Karpas-422 (cell line): ENCODE data around the gene DIP2C. TPM values are rescaled to one million over a fixed set of nuclear protein-coding genes. Genes with fewer than 3 reads are reported as not detected.

Source experiments
- DNase-seq: peaks from one replicate; pipeline ENCODE4 v3.0.0-alpha.2; 2015
- H2AFZ ChIP-seq: fragments of 200-600 bp; sonication (generic); 2 replicates; pipeline ENCODE4 v1.6.1; 2014; ENCODE audit warnings: antibody characterized with exemption, low read length, mixed read lengths
- H3K27ac ChIP-seq: fragments of 200-600 bp; sonication (generic); 2 replicates; pipeline ENCODE4 v1.5.1; 2014; ENCODE audit warnings: mild to moderate bottlenecking, low read length, moderate library complexity
- H3K27me3 ChIP-seq: fragments of 200-600 bp; sonication (generic); 2 replicates; pipeline ENCODE4 v1.6.1; 2014; ENCODE audit warnings: low read length, mixed read lengths
- H3K36me3 ChIP-seq: fragments of 200-600 bp; sonication (generic); 2 replicates; pipeline ENCODE4 v1.6.1; 2014; ENCODE audit warnings: low read length, mixed read lengths; ENCODE audit not compliant: insufficient read depth
- H3K4me1 ChIP-seq: fragments of 200-600 bp; sonication (generic); 2 replicates; pipeline ENCODE4 v1.6.1; 2014; ENCODE audit warnings: mild to moderate bottlenecking, low read length, mixed read lengths
- H3K4me2 ChIP-seq: fragments of 200-600 bp; sonication (generic); 2 replicates; pipeline ENCODE4 v1.6.1; 2014; ENCODE audit warnings: low read length, low read depth, mild to moderate bottlenecking; ENCODE audit not compliant: poor library complexity, severe bottlenecking
- H3K4me3 ChIP-seq: fragments of 200-600 bp; sonication (generic); 2 replicates; pipeline ENCODE4 v1.5.1; 2014; ENCODE audit warnings: mild to moderate bottlenecking, antibody characterized with exemption, low read length, mixed read lengths
- H3K79me2 ChIP-seq: fragments of 200-600 bp; sonication (generic); 2 replicates; pipeline ENCODE4 v1.6.1; 2014; ENCODE audit warnings: mild to moderate bottlenecking, low read length, mixed read lengths
- H3K9ac ChIP-seq: fragments of 200-600 bp; sonication (generic); 2 replicates; pipeline ENCODE4 v1.6.0; 2014; ENCODE audit warnings: low read length
- H3K9me2 ChIP-seq: fragments of 200-600 bp; sonication (generic), shearing (Covaris generic); replicated peaks from 2 replicates; pipeline ENCODE4 v1.6.0; 2014; ENCODE audit warnings: mild to moderate bottlenecking, low read length, moderate library complexity; ENCODE audit not compliant: insufficient read depth
- H3K9me3 ChIP-seq: fragments of 300-700, 200-600 bp; sonication (generic); 2 replicates; pipeline ENCODE4 v1.6.1; 2014; ENCODE audit warnings: low read length, mixed read lengths
- H4K20me1 ChIP-seq: fragments of 200-600 bp; sonication (generic); 2 replicates; pipeline ENCODE4 v1.6.1; 2014; ENCODE audit warnings: mild to moderate bottlenecking, antibody characterized with exemption, low read length, low read depth; ENCODE audit not compliant: insufficient read depth
- total RNA-seq: library from RNA; depleted of rRNA; stranded (reverse); fragments of >200 nt; shearing (Covaris generic); gene quantifications from 2 replicates; pipeline ENCODE4 v1.2.3, GENCODE V29; 2014; ENCODE audit warnings: low replicate concordance

The DIP2C gene
- total RNA-seq, 1 experiment from 2014 or later, result 0.11 TPM

- no peak overlapping the region for H3K9ac ChIP-seq
- H4K20me1 ChIP-seq, result peaks cover 3% of the 10 kb centered on the region; the same call in 1 of the 2 replicates
- no peaks in the 10 kb centered on the region for H3K36me3 ChIP-seq
- no peaks in the 10 kb centered on the region for H3K9me2 ChIP-seq
- no peak overlapping the region for H2AFZ ChIP-seq
- H3K79me2 ChIP-seq, result no peaks in the 10 kb centered on the region
- no peak overlapping the region for H3K4me3 ChIP-seq
- no peak for DNase-seq
- peaks cover 15% of the 10 kb centered on the region for H3K4me1 ChIP-seq
- no peaks in the 10 kb centered on the region for H3K9me3 ChIP-seq
- no peak overlapping the region for H3K27ac ChIP-seq
- H3K27me3 ChIP-seq, result no peaks in the 10 kb centered on the region
- no peak overlapping the region for H3K4me2 ChIP-seq
Measured at GRCh38 chr10:543131-543530, 146.3 kb downstream of the DIP2C start.

- Histone ChIP-seq H3K4me1 (peaks cover 15% of the 10 kb centered on the region), H3K27me3 (no peaks in the 10 kb centered on the region), H3K9me3 (no peaks in the 10 kb centered on the region), H3K79me2 (no peaks in the 10 kb centered on the region), H3K4me2 (peak overlapping the region; percentile 10), H3K9ac (no peak overlapping the region), H3K36me3 (no peaks in the 10 kb centered on the region), H3K9me2 (no peaks in the 10 kb centered on the region), H4K20me1 (peaks cover 5% of the 10 kb centered on the region; the same call in 1 of the 2 replicates), H3K27ac (no peak overlapping the region), H2AFZ (no peak overlapping the region), H3K4me3 (peak overlapping the region; percentile 7; the same call in 1 of the 2 replicates)
- DNase-seq, result peak; percentile 87
Measured at GRCh38 chr10:541750-542371, 147.6 kb downstream of the DIP2C start.

DNA sequence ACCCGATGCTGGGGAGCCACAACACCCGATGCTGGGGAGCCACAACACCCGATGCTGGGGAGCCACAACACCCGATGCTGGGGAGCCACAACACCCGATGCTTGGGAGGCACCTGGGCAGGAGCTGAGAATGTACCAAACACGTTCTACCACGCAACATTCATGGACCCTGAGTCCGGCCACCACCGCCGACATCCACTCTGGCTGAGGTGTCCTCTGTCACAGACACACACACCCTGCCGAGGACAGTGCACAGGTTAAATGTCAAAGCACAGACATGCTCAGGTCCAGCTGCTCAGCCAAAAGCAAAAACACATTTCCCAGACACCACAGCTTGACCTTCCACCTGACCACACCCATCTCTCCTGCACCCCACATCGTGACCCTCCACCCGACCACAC is 148.4 kb downstream of the DIP2C start:
- no peaks in the 10 kb centered on the region for H3K9me3 ChIP-seq
- H3K27ac ChIP-seq, result no peak overlapping the region
- peaks cover 7% of the 10 kb centered on the region; the same call in 1 of the 2 replicates for H4K20me1 ChIP-seq
- H3K9me2 ChIP-seq, result no peaks in the 10 kb centered on the region
- H3K9ac ChIP-seq, result no peak overlapping the region
- DNase-seq, result no peak
- H3K4me2 ChIP-seq, result no peak overlapping the region
- H2AFZ ChIP-seq, result no peak overlapping the region
- H3K27me3 ChIP-seq, result no peaks in the 10 kb centered on the region
- no peaks in the 10 kb centered on the region for H3K79me2 ChIP-seq
- no peak overlapping the region for H3K4me3 ChIP-seq
- H3K4me1 ChIP-seq, result peaks cover 15% of the 10 kb centered on the region
- no peaks in the 10 kb centered on the region for H3K36me3 ChIP-seq

DNA sequence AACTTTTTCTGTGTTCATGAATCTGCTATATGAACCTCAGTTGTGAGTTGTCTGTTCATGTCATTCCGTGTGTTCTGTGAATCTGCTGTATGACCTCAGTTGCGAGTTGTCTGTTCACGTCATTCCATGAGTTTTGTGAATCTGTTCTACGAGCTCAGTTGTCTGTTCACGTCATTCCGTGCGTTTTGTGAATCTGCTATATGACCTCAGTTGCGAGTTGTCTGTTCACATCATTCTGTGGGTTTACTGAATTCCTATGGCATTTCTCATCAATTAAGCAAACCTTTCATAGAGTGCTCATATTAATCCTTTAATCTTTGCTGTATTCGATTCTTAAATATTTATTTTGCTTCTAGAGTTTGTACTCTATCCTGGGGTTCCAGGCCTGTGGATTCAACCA is 150.6 kb downstream of the DIP2C start:
- Histone ChIP-seq H3K4me2 (no peak overlapping the region), H3K4me1 (peaks cover 18% of the 10 kb centered on the region)

GRCh38 chr10:536935-537334 is 152.5 kb downstream of the DIP2C start:
- Histone ChIP-seq H3K4me3 (no peak overlapping the region), H3K9me2 (no peaks in the 10 kb centered on the region), H2AFZ (no peak overlapping the region), H4K20me1 (0 out of 2 replicates have a peak, but pooled peaks cover 10% of the 10 kb centered on the region), H3K27me3 (no peaks in the 10 kb centered on the region), H3K27ac (no peak overlapping the region), H3K79me2 (no peaks in the 10 kb centered on the region), H3K36me3 (no peaks in the 10 kb centered on the region), H3K9ac (no peak overlapping the region), H3K4me2 (no peak overlapping the region), H3K9me3 (no peaks in the 10 kb centered on the region), H3K4me1 (peaks cover 18% of the 10 kb centered on the region)
- no peak for DNase-seq

More for the DNA sequence above, 150.6 kb downstream of the DIP2C start:
- Histone ChIP-seq H3K36me3 (no peaks in the 10 kb centered on the region), H3K4me3 (no peak overlapping the region), H3K79me2 (no peaks in the 10 kb centered on the region), H3K27me3 (no peaks in the 10 kb centered on the region), H3K9ac (no peak overlapping the region), H3K27ac (no peak overlapping the region), H4K20me1 (peaks cover 7% of the 10 kb centered on the region; the same call in 1 of the 2 replicates), H3K9me3 (no peaks in the 10 kb centered on the region), H3K9me2 (no peaks in the 10 kb centered on the region), H2AFZ (no peak overlapping the region)
- no peak for DNase-seq

GRCh38 chr10:536371-536925 is 153.0 kb downstream of the DIP2C start:
- no peaks in the 10 kb centered on the region for H3K9me2 ChIP-seq
- no peak overlapping the region for H2AFZ ChIP-seq
- no peak overlapping the region for H3K27ac ChIP-seq
- H3K4me3 ChIP-seq, result no peak overlapping the region
- H3K4me2 ChIP-seq, result no peak overlapping the region
- H3K4me1 ChIP-seq, result peaks cover 13% of the 10 kb centered on the region
- H3K9me3 ChIP-seq, result no peaks in the 10 kb centered on the region
- H3K79me2 ChIP-seq, result no peaks in the 10 kb centered on the region
- H3K27me3 ChIP-seq, result no peaks in the 10 kb centered on the region
- 0 out of 2 replicates have a peak, but pooled peaks cover 10% of the 10 kb centered on the region for H4K20me1 ChIP-seq
- no peaks in the 10 kb centered on the region for H3K36me3 ChIP-seq
- no peak for DNase-seq
- no peak overlapping the region for H3K9ac ChIP-seq

DNA sequence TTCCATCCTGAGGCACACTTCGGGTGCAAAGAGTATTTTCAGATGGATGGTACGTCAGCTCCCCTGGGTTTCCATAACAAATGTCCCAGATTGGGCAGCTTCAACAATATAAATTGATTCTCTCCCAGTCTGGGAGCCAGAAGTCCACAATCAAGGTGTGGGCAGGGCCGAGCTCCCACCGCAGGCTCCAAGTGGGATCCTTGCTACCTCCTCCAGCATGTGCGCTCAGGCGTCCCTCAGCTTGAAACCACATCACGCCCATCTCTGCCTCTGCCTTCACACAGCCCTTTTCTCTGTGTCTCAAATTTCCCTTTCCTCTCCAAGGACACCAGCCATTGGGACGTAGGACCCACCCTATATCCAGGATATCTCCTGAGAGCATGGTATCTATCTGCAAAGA is 153.5 kb downstream of the DIP2C start:
- no peak overlapping the region for H3K4me3 ChIP-seq
- no peak overlapping the region for H3K4me2 ChIP-seq
- no peak overlapping the region for H3K27ac ChIP-seq
- H3K27me3 ChIP-seq, result no peaks in the 10 kb centered on the region
- H4K20me1 ChIP-seq, result 0 out of 2 replicates have a peak, but pooled peaks cover 7% of the 10 kb centered on the region
- H3K79me2 ChIP-seq, result no peaks in the 10 kb centered on the region
- peaks cover 10% of the 10 kb centered on the region for H3K4me1 ChIP-seq
- no peak overlapping the region for H3K9ac ChIP-seq
- no peaks in the 10 kb centered on the region for H3K36me3 ChIP-seq
- no peak overlapping the region for H2AFZ ChIP-seq
- no peaks in the 10 kb centered on the region for H3K9me2 ChIP-seq
- no peaks in the 10 kb centered on the region for H3K9me3 ChIP-seq
- DNase-seq, result no peak

- no peaks in the 10 kb centered on the region for H3K36me3 ChIP-seq
- H3K9me2 ChIP-seq, result no peaks in the 10 kb centered on the region
- H3K9me3 ChIP-seq, result no peaks in the 10 kb centered on the region
- H3K9ac ChIP-seq, result no peak overlapping the region
- H3K27ac ChIP-seq, result no peak overlapping the region
- no peak for DNase-seq
- H3K4me3 ChIP-seq, result no peak overlapping the region
- H3K79me2 ChIP-seq, result no peaks in the 10 kb centered on the region
- no peaks in the 10 kb centered on the region for H3K27me3 ChIP-seq
- 0 out of 2 replicates have a peak, but pooled peaks cover 7% of the 10 kb centered on the region for H4K20me1 ChIP-seq
- no peak overlapping the region for H2AFZ ChIP-seq
- peaks cover 10% of the 10 kb centered on the region for H3K4me1 ChIP-seq
- H3K4me2 ChIP-seq, result no peak overlapping the region
Measured at GRCh38 chr10:535051-535450, 154.4 kb downstream of the DIP2C start.
